Heart left ventricle (tissue), 13 donors: ENCODE results near the gene DNM3.

ENCODE experiments used
- CTCF ChIP-seq, 12 donors: fragments of 200-600 bp; sonication (generic) in 4 of 12; IDR thresholded peaks; one replicate each; pipeline versions ENCODE4 v1.5.0 to v1.8.0; 2018 to 2022; ENCODE audit warnings: antibody characterized with exemption in 12 of 12, mild to moderate bottlenecking in 5 of 12
- POLR2A ChIP-seq, 2 donors: fragments of 450-650 bp; IDR thresholded peaks; one replicate each; pipeline ENCODE4 v1.6.1; 2017; ENCODE audit warnings: antibody characterized with exemption in 2 of 2, mild to moderate bottlenecking in 2 of 2, moderate library complexity in 2 of 2
- donor health status: ischemic (EF 13 %, LVEDD 7.1; RV severe dilation, severe dysfunction).
- donor health status: DM: no; HTN: yes; CAD: no.
- donor health status: DM: no; HTN: no; CAD: no.
- donor health status: ischemic (EF 25% LVEDD 6.9; RV normal size, moderate dysfunction).
- donor health status: ischemic (EF 25% LVEDD 5.7; RV mildly dilated, moderate dysfunction).
- donor health status: ischemic (EF 35%, LVEDD 5.7; RV mildly dilated, moderate dysfunction).
- donor health status: nonischemic (EF 11% LVEDD 7.7; RV severe dilation, severe dysfunction).
- donor health status: DM: yes; HTN: yes; CAD: no.
- donor health status: PGD.
- donor health status: ischemic (EF 29% LVEDD 5.4; RV normal size, mild dysfunction).
- donor health status: nonischemic (EF 23%, LVEDD 6.1; RV moderate dilation, normal function).

DNA sequence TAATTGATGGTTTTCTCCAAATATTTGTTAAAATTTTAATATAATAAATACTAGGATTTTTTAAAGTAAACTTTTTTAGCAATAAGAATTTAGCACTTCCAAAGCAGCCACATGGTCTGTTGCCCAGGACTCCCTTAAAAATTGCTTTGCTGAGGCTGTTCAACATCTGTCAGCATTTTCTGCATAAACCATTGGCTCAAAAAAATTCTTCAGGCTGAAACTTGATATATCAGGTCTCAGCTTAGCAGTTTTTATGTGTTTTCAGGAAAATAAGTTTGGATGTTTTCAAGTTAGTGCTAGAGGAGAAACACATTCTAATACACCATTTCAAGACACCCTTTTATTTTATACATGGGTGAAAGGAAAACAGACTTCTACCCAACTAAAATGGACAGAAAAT is 510.0 kb downstream of the DNM3 start:
- no peak for TF ChIP-seq CTCF (IDR thresholded peaks at IDR 0.05)
- TF ChIP-seq POLR2A (IDR thresholded peaks at IDR 0.05), result no peak
